Neural cell (in vitro differentiated cells): Measurements from ENCODE around the gene ARMH1. TPM values are rescaled to one million over a fixed set of nuclear protein-coding genes. Genes with fewer than 3 reads are reported as not detected.

Experiments used
- H2AFZ ChIP-seq: fragments of 200-600, 300-800 bp; sonication (generic), shearing (Covaris generic); 2 replicates; pipeline ENCODE4 v1.6.0; 2014; ENCODE audit warnings: low read depth, mild to moderate bottlenecking, antibody characterized with exemption, low read length, moderate library complexity
- H3F3A ChIP-seq: fragments of 200-600 bp; shearing (Covaris generic); 2 replicates; pipeline ENCODE4 v1.6.1; 2016; ENCODE audit warnings: mild to moderate bottlenecking, moderate library complexity, mixed read lengths, antibody characterized with exemption, low read length; ENCODE audit not compliant: insufficient read depth, poor library complexity, severe bottlenecking
- H3K27ac ChIP-seq: fragments of 200-600, 300-800 bp; sonication (generic), shearing (Covaris generic); 2 replicates; pipeline ENCODE4 v1.5.1; 2014; ENCODE audit warnings: mild to moderate bottlenecking, low read length, moderate library complexity
- H3K27me3 ChIP-seq: fragments of 300-800, 200-600 bp; sonication (generic), shearing (Covaris generic); 2 replicates; pipeline ENCODE4 v1.6.0; 2014; ENCODE audit warnings: mild to moderate bottlenecking, low read depth, low read length, moderate library complexity; ENCODE audit not compliant: insufficient read depth
- H3K36me3 ChIP-seq: fragments of 300-800, 200-600 bp; sonication (generic), shearing (Covaris generic); 2 replicates; pipeline ENCODE4 v1.5.1; 2014; ENCODE audit warnings: mild to moderate bottlenecking, antibody characterized with exemption, low read length, moderate library complexity; ENCODE audit not compliant: insufficient read depth
- H3K4me2 ChIP-seq: fragments of 300-800, 200-600 bp; sonication (generic), shearing (Covaris generic); 2 replicates; pipeline ENCODE4 v1.6.0; 2014; ENCODE audit warnings: mild to moderate bottlenecking, low read length
- H3K4me3 ChIP-seq: fragments of 300-800, 200-600 bp; sonication (generic), shearing (Covaris generic); 2 replicates; pipeline ENCODE4 v1.5.1; 2014; ENCODE audit warnings: mild to moderate bottlenecking, low read length, moderate library complexity
- H3K79me2 ChIP-seq: fragments of 200-600 bp; shearing (Covaris generic); replicated peaks from 2 replicates; pipeline ENCODE4 v1.6.0; 2014; ENCODE audit warnings: mild to moderate bottlenecking, low read length, moderate library complexity; ENCODE audit not compliant: insufficient read depth
- H3K9ac ChIP-seq: fragments of 300-800, 200-600 bp; sonication (generic), shearing (Covaris generic); 2 replicates; pipeline ENCODE4 v1.6.1; 2016; ENCODE audit warnings: mild to moderate bottlenecking, low read length, mixed read lengths
- H3K9me2 ChIP-seq: fragments of 200-600 bp; shearing (Covaris generic); 2 replicates; pipeline ENCODE4 v1.6.1; 2016; ENCODE audit warnings: mild to moderate bottlenecking, low read length, mixed read lengths; ENCODE audit not compliant: insufficient read depth
- H3K9me3 ChIP-seq: fragments of 200-600, 300-800 bp; sonication (generic), shearing (Covaris generic); 2 replicates; pipeline ENCODE4 v1.6.1; 2016; ENCODE audit warnings: mild to moderate bottlenecking, mixed run types, low read length, moderate library complexity, mixed read lengths
- H4K20me1 ChIP-seq: fragments of 200-600 bp; shearing (Covaris generic); 2 replicates; pipeline ENCODE4 v1.6.1; 2016; ENCODE audit warnings: mild to moderate bottlenecking, mixed run types; ENCODE audit not compliant: insufficient read depth
- CTCF ChIP-seq: fragments of 450-650 bp; IDR thresholded peaks from 2 replicates; pipeline ENCODE4 v1.5.1; 2014; ENCODE audit warnings: antibody characterized with exemption, mild to moderate bottlenecking, moderate library complexity; ENCODE audit not compliant: poor library complexity, severe bottlenecking
- EP300 ChIP-seq: fragments of 450-650 bp; conservative IDR thresholded peaks from 2 replicates; pipeline ENCODE4 v1.6.1; 2014; ENCODE audit warnings: antibody characterized with exemption, mild to moderate bottlenecking, moderate library complexity; ENCODE audit not compliant: poor library complexity, severe bottlenecking
- EZH2 ChIP-seq: fragments of 200-600, 300-800 bp; shearing (Covaris generic), sonication (generic); IDR thresholded peaks from 2 replicates; pipeline ENCODE4 v1.6.1; 2014; ENCODE audit warnings: antibody characterized with exemption, low read length, borderline replicate concordance, mild to moderate bottlenecking; ENCODE audit not compliant: insufficient read depth, poor library complexity, severe bottlenecking
- MXI1 ChIP-seq: fragments of 450-650 bp; conservative IDR thresholded peaks from 2 replicates; pipeline ENCODE4 v1.6.1; 2014; ENCODE audit warnings: antibody characterized with exemption, mild to moderate bottlenecking; ENCODE audit not compliant: poor library complexity, severe bottlenecking
- POLR2AphosphoS5 ChIP-seq: IDR thresholded peaks from 2 replicates; pipeline ENCODE4 v1.6.1; 2012
- RAD21 ChIP-seq: fragments of 450-650 bp; conservative IDR thresholded peaks from 2 replicates; pipeline ENCODE4 v1.6.1; 2014; ENCODE audit warnings: antibody characterized with exemption, mild to moderate bottlenecking, moderate library complexity
- REST ChIP-seq: IDR thresholded peaks from 2 replicates; pipeline ENCODE4 v1.6.1; 2012; ENCODE audit warnings: borderline replicate concordance
- SMC3 ChIP-seq: fragments of 450-650 bp; conservative IDR thresholded peaks from 2 replicates; pipeline ENCODE4 v1.6.1; 2014; ENCODE audit warnings: antibody characterized with exemption, mild to moderate bottlenecking, moderate library complexity; ENCODE audit not compliant: poor library complexity
- TAF1 ChIP-seq: IDR thresholded peaks from 2 replicates; pipeline ENCODE4 v1.6.1; 2012; ENCODE audit warnings: low read depth
- polyA plus RNA-seq: library from polyadenylated mRNA; depleted of rRNA; stranded (reverse); fragments of >200 nt; gene quantifications from 2 replicates; pipeline ENCODE4 v1.2.3, GENCODE V29; 2014

ARMH1 gene
- polyA plus RNA-seq, 1 donor from 2014 or later = 105 TPM

- H3F3A ChIP-seq = no peaks in the 10 kb centered on the region
- no peaks in the 10 kb centered on the region for H3K79me2 ChIP-seq
- H4K20me1 ChIP-seq = no peaks in the 10 kb centered on the region
- no peaks in the 10 kb centered on the region for H3K36me3 ChIP-seq
- H3K4me2 ChIP-seq = no peak overlapping the region
- H3K4me3 ChIP-seq = no peak overlapping the region
- no peak overlapping the region for H2AFZ ChIP-seq
- no peak overlapping the region for H3K9ac ChIP-seq
- H3K27ac ChIP-seq = no peak overlapping the region
- no peaks in the 10 kb centered on the region for H3K27me3 ChIP-seq
- no peaks in the 10 kb centered on the region for H3K9me3 ChIP-seq
- H3K9me2 ChIP-seq = no peaks in the 10 kb centered on the region
- TF ChIP-seq REST = no peak
- TF ChIP-seq SMC3 = no peak
- TF ChIP-seq EZH2 = no peak
- no peak for TF ChIP-seq POLR2AphosphoS5
- no peak for TF ChIP-seq CTCF
Observed at GRCh38 chr1:44662683-44663030, 11.9 kb upstream of the ARMH1 start.

GRCh38 chr1:44663417-44663816 lies 11.1 kb upstream of the ARMH1 start:
- H3K9me2 ChIP-seq = no peaks in the 10 kb centered on the region
- no peaks in the 10 kb centered on the region for H3F3A ChIP-seq
- H3K9me3 ChIP-seq = no peaks in the 10 kb centered on the region
- H3K9ac ChIP-seq = no peak overlapping the region
- no peak overlapping the region for H3K4me3 ChIP-seq
- H2AFZ ChIP-seq = no peak overlapping the region
- no peak overlapping the region for H3K4me2 ChIP-seq
- H4K20me1 ChIP-seq = no peaks in the 10 kb centered on the region
- no peaks in the 10 kb centered on the region for H3K79me2 ChIP-seq
- no peaks in the 10 kb centered on the region for H3K36me3 ChIP-seq
- H3K27me3 ChIP-seq = no peaks in the 10 kb centered on the region
- H3K27ac ChIP-seq = no peak overlapping the region
- TF ChIP-seq RAD21 = no peak
- TF ChIP-seq EP300 = no peak
- TF ChIP-seq MXI1 = no peak
- TF ChIP-seq TAF1 = no peak
- TF ChIP-seq CTCF = no peak
- no peak for TF ChIP-seq POLR2AphosphoS5
- TF ChIP-seq SMC3 = no peak
- no peak for TF ChIP-seq EZH2
- no peak for TF ChIP-seq REST
